ENCODE results near the gene CDK10. TPM values are rescaled to one million over a fixed set of nuclear protein-coding genes. Genes with fewer than 3 reads are reported as not detected.

CDK10 gene
- total RNA-seq, 1 donor = 32.9 TPM

DNA sequence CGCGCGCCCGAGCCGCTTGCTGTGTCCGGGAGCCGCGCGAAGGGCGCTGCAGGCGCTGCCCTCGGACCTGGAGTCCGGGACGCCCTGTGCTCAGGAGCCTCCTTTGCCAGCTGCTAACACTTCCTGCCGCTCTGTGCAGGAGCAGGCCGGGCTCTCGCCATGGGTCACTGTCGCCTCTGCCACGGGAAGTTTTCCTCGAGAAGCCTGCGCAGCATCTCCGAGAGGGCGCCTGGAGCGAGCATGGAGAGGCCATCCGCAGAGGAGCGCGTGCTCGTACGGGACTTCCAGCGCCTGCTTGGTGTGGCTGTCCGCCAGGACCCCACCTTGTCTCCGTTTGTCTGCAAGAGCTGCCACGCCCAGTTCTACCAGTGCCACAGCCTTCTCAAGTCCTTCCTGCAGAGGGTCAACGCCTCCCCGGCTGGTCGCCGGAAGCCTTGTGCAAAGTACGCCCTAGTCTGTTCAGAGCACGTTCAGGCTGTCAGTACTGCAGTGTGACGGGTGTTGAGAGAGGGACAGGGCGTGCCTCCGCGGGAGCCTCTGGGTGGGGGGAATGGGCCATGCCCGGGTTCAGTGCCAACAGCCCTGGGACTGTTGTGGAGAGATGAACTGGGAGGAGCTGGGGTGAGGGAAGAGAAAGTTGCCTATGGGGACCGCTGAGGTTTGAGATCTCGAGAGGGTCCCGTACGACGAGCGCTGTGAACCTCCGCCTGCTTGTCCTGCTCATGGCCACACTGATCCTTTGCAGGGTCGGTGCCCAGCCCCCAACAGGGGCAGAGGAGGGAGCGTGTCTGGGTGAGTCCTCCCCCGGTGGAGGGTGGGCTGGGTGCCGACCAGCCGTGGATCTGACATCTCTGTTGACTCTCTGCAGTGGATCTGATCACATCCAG is 36.1 kb downstream of the CDK10 start:
- TF ChIP-seq, protein P1, sequence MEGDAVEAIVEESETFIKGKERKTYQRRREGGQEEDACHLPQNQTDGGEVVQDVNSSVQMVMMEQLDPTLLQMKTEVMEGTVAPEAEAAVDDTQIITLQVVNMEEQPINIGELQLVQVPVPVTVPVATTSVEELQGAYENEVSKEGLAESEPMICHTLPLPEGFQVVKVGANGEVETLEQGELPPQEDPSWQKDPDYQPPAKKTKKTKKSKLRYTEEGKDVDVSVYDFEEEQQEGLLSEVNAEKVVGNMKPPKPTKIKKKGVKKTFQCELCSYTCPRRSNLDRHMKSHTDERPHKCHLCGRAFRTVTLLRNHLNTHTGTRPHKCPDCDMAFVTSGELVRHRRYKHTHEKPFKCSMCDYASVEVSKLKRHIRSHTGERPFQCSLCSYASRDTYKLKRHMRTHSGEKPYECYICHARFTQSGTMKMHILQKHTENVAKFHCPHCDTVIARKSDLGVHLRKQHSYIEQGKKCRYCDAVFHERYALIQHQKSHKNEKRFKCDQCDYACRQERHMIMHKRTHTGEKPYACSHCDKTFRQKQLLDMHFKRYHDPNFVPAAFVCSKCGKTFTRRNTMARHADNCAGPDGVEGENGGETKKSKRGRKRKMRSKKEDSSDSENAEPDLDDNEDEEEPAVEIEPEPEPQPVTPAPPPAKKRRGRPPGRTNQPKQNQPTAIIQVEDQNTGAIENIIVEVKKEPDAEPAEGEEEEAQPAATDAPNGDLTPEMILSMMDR (IDR thresholded peaks at IDR 0.05; ENCODE audit: insufficient read depth, low read length) = no peak
- peak; percentile 31 for DNase-seq (ENCODE audit: low read depth)
- H3K4me3 ChIP-seq (ENCODE audit: low read depth, low read length) = peak overlapping the region; percentile 83

GRCh38 chr16:89723279-89724250 is 37.1 kb downstream of the CDK10 start:
- TF ChIP-seq, protein P1 (IDR thresholded peaks at IDR 0.05; ENCODE audit: insufficient read depth, low read length) = no peak
- H3K4me3 ChIP-seq (ENCODE audit: low read depth, low read length) = peak overlapping the region; percentile 17
- DNase-seq (ENCODE audit: low read depth) = peak; percentile 35

DNA sequence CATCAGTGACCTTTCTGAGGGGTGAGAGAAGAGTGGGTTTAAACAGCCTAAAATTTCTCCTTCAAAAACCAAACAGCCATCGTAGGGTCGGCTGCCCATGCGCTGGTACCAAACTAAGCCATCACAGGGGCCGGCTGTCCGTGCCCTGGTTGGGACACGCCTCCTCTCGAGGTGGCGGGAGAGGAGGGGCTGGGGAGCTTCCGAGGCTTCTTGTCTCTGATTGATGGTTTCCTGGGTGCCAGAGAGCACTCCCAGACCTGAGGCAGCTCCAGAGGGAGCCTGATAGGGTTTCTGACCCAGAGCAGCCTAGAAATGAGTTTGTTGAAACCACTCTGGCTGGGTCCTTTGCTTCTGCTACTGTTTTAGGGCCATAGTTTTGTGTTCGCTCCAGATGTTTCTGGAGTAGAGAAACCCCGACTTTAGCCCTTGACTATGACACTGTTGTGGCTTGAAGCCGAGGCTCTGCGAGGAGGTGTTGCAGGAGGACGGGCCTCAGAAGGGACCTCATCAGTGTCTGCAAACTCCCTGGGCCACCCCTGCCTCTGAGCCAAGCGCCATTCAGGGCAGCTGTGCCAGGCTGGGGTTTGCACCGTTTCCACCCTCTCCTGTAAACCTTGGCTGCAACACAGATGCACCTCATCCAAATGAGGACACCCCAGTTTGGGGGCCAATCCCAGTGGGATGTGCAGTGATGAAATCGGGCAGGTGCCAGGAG is 41.1 kb downstream of the CDK10 start:
- TF ChIP-seq, protein P1 (IDR thresholded peaks at IDR 0.05; ENCODE audit: insufficient read depth, low read length) = no peak
- H3K4me3 ChIP-seq (ENCODE audit: low read depth, low read length) = no peak overlapping the region
- DNase-seq (ENCODE audit: low read depth) = no peak

DNA sequence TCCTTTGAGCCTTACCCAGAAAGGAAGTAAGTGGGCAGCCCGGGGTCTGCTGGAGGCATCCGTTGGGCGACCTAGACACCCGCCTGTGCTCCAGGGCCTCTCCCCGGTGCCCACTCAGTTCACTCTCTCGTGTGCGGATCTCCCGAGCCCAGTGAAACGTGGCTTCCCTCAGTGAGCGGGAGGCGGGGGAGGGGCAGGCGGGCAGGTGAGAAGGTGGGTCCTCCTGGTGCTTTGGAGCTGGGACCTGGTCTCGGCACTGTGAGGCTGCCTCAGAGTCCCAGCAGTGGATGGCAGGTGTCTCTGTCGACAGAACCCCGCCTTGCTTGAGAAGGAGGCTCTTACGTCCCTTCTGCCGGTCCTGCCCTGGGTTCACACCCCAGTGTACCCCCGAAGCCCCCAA is 42.8 kb downstream of the CDK10 start:
- H3K4me3 ChIP-seq (ENCODE audit: low read depth, low read length) = no peak overlapping the region
- TF ChIP-seq, protein P1 (IDR thresholded peaks at IDR 0.05; ENCODE audit: insufficient read depth, low read length) = no peak
- DNase-seq (ENCODE audit: low read depth) = no peak

DNA sequence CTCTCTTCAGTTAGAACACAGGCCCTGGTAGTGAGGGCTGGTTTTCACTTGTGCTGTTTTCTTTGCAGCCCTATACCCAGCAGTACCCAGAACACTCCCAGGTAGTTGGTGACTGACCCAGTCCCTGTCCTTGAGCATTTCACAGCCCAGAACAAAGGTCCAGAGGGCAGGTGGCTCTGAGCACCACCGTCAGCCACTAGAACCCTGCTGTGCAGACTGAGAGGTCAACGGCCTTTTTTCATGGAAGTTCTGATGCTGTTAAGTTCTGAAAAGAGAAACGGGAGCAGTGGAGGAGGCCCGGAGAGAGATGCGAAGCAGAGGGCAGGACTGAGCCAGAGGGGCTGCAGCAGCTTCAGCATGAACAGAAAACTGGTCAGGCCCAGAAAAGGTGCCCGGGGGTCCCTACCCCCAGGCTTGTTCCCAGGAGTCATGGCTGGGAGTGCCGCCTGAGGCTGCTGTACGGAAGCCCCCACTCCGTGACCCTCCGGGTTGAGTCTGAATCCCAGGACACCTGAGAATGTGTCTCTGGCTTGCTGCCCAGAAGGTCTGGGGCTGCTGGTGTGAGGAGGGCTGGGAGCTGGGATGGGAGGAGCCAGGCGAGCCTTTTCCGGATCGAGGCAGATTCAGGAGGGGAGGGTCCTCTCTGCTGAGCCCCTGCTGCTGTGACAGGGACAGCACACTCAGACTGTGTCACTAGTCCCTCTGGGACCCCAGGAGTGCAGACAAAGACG is 43.5 kb downstream of the CDK10 start:
- TF ChIP-seq, protein P1 (IDR thresholded peaks at IDR 0.05; ENCODE audit: insufficient read depth, low read length) = no peak
- H3K4me3 ChIP-seq (ENCODE audit: low read depth, low read length) = no peak overlapping the region
- no peak for DNase-seq (ENCODE audit: low read depth)

All from fibroblast of the aortic adventitia (primary cell).